HG02885 (cell line): ENCODE measurements around the gene DCAKD.

Experiments
- ATAC-seq: cut with Tn5 transposase; IDR thresholded peaks from one replicate; pipeline ENCODE4 v1.9.1; 2021; ENCODE audit warnings: mild to moderate bottlenecking; ENCODE audit not compliant: unreplicated experiment, poor library complexity

DCAKD gene

GRCh38 chr17:45008216-45008615 lies 43.2 kb downstream of the DCAKD start:
- no peak for ATAC-seq

DNA sequence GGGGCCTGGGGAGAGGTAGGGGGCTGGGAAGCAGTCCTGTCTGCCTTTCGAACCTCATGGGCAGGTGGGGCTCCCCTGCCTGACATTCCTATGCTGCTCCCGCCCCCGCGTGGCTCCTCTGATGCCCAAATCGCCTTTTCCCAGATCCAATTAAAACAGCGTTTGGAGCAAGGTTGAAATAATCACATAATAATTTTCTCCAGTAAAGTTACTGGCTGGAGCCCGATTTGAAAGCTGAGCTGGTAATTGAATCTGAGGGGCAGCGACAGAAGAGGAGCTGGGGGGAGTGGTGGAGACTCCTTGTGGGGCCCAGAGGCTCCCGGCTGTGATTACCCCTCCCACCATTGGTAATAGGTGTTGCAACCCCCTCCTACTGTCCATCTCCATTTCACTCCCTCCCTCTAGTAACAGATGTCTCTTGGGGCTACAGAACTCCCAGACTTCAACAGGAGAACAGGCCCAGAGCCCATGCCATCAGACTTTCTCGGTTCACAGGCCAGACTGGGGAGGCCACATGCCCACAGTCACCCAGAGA lies 44.4 kb downstream of the DCAKD start:
- no peak for ATAC-seq

DNA sequence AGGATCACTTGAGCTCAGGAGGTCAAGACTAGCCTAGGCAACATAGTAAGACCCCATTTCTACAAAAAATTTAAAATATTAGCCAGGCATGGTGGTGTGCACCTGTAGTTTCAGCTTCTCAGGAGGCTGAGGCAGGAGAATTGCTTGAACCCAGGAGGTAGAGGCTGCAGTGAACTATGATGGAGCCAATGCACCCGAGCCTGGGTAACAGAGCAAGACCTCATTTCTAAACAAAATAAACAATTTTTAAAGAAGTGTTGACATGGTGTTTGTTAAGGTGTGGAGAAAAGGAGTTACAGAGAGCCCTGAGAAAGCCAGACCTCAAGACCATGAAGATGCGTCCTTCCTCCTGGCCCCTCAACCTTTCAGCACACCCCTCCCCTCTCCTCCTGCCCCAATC lies 45.7 kb downstream of the DCAKD start:
- ATAC-seq: no peak

GRCh38 chr17:45004388-45004787 lies 47.0 kb downstream of the DCAKD start:
- ATAC-seq: no peak

DNA sequence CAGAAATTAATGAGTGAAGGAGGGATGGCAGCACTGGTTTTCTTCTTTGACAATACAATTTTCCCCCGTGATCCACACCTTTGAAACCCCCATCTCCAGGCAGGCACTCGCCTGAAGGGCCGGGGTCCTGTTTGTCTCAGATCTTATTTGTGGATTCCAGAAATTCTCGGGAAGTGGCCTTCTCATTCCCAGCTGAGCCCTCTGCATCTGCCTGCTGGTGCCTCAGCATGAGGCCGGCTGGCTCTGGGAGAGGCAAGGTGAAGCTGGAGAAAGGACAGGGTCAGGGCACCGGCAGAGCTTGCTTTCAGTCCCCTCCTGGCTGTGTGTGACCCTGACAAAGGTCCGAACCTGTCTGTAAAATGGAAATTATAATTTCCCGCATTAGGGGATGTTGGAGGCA lies 47.6 kb downstream of the DCAKD start:
- ATAC-seq: no peak

DNA sequence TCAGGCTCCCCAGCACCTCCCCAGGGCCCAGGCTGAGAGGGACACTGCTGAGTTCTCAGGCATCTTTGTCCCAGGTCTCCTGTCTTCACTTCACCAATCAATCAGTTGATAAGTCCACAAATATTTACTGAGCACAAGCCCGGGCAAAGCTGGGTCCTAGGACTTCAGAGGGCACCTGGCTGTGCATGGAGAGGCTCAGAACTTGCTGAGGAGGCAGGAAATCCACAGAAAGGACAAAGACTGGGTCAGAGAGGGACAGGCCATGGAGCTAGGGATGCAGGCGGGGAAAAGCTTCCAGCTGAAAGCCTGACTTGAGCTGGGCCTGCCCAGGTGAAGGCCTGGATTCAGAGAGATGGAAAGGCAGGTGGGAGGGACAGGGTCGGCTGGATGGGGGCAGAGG lies 50.1 kb downstream of the DCAKD start:
- no peak for ATAC-seq

DNA sequence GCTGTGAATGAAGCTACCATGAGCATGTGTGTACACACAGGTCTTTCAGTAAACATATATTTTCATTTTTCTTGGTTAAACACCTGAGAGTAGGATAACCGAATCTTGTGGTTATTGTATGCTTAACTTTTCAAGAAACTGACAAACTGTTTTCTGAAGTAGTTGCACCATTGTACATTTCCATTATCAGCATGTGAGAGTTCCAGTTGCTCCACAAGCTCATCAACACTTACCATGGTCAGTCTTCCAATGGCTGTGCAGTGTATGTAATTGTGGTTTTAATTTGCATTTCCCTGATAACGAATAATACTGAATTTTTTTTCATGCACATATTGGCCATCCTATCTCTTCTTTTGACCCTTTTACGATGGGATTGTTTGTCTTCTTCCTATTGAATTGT lies 52.0 kb downstream of the DCAKD start:
- ATAC-seq: no peak

GRCh38 chr17:44998646-44999045 lies 52.8 kb downstream of the DCAKD start:
- ATAC-seq: no peak

- ATAC-seq: no peak
Measured at GRCh38 chr17:44997733-44998520, 53.5 kb downstream of the DCAKD start.

GRCh38 chr17:44996304-44996703 lies 55.1 kb downstream of the DCAKD start:
- ATAC-seq: no peak

DNA sequence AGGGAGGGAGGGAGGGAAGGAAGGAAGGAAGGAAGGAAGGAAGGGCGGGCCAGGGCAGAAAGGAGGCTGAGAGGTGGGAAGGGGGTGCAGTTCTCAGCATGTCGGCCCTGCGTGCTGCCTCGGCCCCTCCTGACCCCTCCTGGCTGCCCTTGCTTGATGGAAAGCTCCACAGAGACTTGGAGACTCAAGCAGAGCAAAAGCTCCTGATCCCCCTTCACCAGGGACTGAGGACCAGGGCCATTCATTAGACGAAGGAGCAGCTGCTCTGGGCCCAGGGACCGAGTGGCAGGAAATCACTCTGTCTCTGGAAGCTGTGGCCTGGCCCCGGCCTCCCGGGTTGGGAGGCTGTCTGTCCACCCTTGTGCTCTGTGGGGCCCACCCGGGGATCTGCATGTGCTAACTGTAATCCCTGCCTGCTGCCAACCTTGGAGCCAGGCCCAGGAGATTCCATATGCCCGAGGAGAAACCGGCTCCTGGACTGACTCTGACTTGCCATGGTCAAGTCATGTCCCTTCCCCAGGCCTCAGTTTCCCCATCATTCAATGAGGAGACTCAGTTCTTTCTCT lies 55.9 kb downstream of the DCAKD start:
- no peak for ATAC-seq

DNA sequence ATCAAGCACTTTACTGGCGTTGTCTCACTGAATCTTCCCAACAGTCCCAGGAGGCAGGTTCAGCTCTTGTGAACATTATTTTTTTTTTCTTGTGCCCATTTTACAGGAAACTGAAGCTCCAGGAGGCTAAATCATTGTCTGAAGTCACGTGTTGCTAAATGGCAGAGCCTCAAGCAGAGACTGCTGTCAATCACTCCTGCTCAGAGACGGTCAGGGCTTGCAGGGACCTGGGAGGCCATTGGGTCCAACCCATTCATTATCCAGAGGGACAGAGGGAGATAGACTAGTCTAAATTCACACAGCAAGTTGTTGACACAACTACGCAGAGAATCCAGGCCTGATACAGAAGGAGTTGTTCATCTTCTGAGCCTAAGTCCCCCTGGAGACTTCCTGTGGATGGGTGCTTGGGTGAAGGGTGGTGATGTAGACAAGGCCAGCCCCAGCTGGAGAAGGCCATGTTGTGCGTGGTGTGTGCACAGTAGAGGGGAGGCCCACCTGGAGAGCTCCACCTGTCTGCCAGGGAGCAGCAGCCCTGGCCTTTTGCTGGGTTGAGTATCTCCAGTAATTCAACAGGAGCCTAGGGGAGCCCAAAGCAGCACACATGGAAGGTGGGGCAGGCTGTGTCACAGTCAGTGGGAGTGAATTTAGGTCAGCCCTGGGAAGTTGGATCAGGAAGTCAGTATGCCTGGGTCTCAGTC lies 59.0 kb downstream of the DCAKD start:
- ATAC-seq: no peak

DNA sequence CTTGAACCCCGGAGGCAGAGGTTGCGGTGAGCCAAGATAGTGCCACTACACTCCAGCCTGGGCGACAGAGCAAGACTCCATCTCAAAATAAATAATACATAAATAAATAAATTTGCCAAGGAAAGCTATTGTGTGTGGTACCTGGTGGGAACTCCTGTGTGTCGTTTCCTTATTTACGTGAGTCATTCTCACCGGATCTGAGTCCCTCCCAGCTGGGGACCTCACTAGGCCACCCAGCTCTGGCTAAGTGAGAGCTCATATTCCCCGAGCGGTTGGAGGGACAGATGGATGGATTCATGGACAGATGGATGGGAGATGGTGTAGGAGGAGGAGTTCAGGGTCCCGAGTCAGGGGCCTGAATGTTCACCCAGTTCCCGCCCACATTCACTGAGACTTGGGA lies 60.4 kb downstream of the DCAKD start:
- ATAC-seq: no peak

DNA sequence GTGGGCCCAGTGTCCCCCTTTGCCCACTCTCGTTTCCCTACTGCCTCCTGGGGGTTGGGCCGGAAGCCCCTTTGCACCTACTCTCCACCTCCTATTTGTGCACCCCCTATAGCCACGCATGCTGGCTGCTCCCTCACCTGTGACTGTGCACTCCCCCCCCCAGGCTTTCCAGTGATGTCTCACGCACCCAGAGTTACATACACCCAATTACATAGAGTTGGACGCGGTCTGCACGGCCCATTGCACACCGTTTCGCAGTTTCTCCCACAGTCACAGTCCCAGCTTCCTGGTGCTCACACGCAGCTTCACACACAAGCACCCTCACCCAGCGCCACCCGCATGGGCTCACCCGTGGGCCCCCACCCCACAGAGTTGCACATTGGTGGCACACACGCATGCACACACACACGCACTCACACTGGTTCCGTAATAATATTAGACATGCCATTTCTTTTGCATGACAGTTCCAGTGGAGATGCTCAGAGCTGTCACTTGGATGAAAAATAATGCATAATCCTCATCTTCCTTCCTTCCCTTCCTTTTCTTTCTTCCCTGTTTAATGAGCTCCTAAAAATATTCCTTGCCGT lies 61.8 kb downstream of the DCAKD start:
- no peak for ATAC-seq

GRCh38 chr17:44988044-44988942 lies 63.1 kb downstream of the DCAKD start:
- no peak for ATAC-seq

GRCh38 chr17:44983563-44983962 lies 67.9 kb downstream of the DCAKD start:
- no peak for ATAC-seq

DNA sequence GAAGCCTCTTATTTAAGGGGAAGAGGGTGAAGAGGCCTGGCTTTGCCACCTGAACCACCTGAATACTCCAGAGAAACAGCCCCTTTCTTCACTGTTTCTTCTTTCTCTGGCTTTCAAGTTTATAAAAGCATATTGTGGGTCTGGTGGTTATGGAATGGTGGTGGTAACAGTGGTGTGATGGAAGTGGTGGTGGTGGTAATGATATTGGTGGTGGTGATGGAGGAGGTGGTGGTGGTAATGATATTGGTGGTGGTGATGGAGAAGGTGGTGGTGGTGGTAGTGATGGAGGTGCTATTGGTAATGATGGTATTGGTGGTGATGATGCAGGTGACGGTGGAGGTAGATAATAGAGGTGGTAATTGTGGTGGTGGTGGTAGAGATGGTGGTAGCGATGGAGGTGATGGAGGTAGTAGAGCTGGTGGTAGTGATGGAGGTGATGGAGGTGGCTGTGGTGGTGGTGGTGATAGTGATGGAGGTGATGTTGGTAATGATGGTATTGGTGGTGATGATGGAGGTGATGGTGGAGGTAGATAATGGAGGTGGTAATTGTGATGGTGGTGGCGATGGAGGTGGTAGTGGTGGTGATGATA lies 69.2 kb downstream of the DCAKD start:
- no peak for ATAC-seq

- ATAC-seq: no peak
Measured at GRCh38 chr17:44981221-44981968, 70.0 kb downstream of the DCAKD start.

GRCh38 chr17:44979426-44979995 lies 71.9 kb downstream of the DCAKD start:
- ATAC-seq: no peak
